Suprapubic skin (tissue), 4 donors: ENCODE data around the gene RHCG. TPM values are rescaled to one million over a fixed set of nuclear protein-coding genes. Genes with fewer than 3 reads are reported as not detected.

Experiments
- DNase-seq, 2 donors: peaks; one replicate each; pipeline ENCODE4 v3.0.0-alpha.2; 2019; ENCODE audit warnings: low spot score in 2 of 2
- H3K27ac ChIP-seq: fragments of 200-600 bp; sonication (generic); one replicate; pipeline ENCODE4 v1.5.1; 2019
- H3K27me3 ChIP-seq: fragments of 200-600 bp; sonication (generic); one replicate; pipeline ENCODE4 v1.5.1; 2019
- H3K36me3 ChIP-seq: fragments of 200-600 bp; sonication (generic); one replicate; pipeline ENCODE4 v1.5.1; 2019
- H3K4me1 ChIP-seq: fragments of 200-600 bp; sonication (generic); one replicate; pipeline ENCODE4 v1.5.1; 2019
- H3K4me3 ChIP-seq: fragments of 200-600 bp; sonication (generic); one replicate; pipeline ENCODE4 v1.5.1; 2019; ENCODE audit warnings: mild to moderate bottlenecking
- H3K9me3 ChIP-seq: fragments of 200-600 bp; sonication (generic); one replicate; pipeline ENCODE4 v1.5.1; 2019
- CTCF ChIP-seq, 2 donors: fragments of 200-600 bp in 1 of 2; fragments of 450-650 bp in 1 of 2; sonication (generic) in 1 of 2; IDR thresholded peaks; one replicate each; pipeline ENCODE4 v1.5.1; 2016 to 2019; ENCODE audit warnings: antibody characterized with exemption in 2 of 2, mild to moderate bottlenecking in 1 of 2, moderate library complexity in 1 of 2
- EP300 ChIP-seq: sonication (generic); formaldehyde crosslinking; IDR thresholded peaks from one replicate; pipeline ENCODE4 v1.6.1; 2017; ENCODE audit warnings: antibody characterized with exemption
- POLR2A ChIP-seq, 2 donors: fragments of 450-650 bp; IDR thresholded peaks; one replicate each; pipeline ENCODE4 v1.6.1; 2017; ENCODE audit warnings: antibody characterized with exemption in 2 of 2, mild to moderate bottlenecking in 2 of 2, moderate library complexity in 2 of 2
- POLR2AphosphoS5 ChIP-seq, 3 donors: sonication (generic); formaldehyde crosslinking; IDR thresholded peaks; one replicate each; pipeline ENCODE4 v1.6.1; 2017; ENCODE audit warnings: antibody characterized with exemption in 3 of 3
- WGBS: methylation state at CpG from one replicate; pipeline ENCODE4 v1.1.5; 2018; 5-methylcytosine and 5-hydroxymethylcytosine counted together
- total RNA-seq, 4 donors: library from RNA; depleted of rRNA; stranded (reverse); fragments of >200 nt; gene quantifications; one replicate each; pipeline ENCODE4 v1.1.0, GENCODE V29; 2016

Gene RHCG
- total RNA-seq, 4 donors from 2014 or later: 18.6 to 24.2 (median 20.8) TPM

GRCh38 chr15:89502867-89503595 is 6.6 kb upstream of the RHCG start:
- Histone ChIP-seq H3K4me3 (no peak overlapping the region), H3K27ac (no peak overlapping the region), H3K27me3 (peaks cover 28% of the 10 kb centered on the region), H3K9me3 (no peaks in the 10 kb centered on the region), H3K36me3 (no peaks in the 10 kb centered on the region), H3K4me1 (peaks cover 6% of the 10 kb centered on the region)
- no peak for TF ChIP-seq CTCF (IDR thresholded peaks at IDR 0.05)
- no peak for TF ChIP-seq POLR2AphosphoS5 (IDR thresholded peaks at IDR 0.05)
- no peak for TF ChIP-seq POLR2A (IDR thresholded peaks at IDR 0.05)
- TF ChIP-seq EP300: no peak
- DNase-seq: peak in 1 of 2 donors; percentile 74
- 43% methylated on average over 6 of the region's 7 CpGs for WGBS

- WGBS: 89% methylated on average over 5 of the region's 5 CpGs
- Histone ChIP-seq H3K4me1 (peaks cover 7% of the 10 kb centered on the region), H3K36me3 (no peaks in the 10 kb centered on the region), H3K9me3 (no peaks in the 10 kb centered on the region), H3K27ac (no peak overlapping the region), H3K27me3 (peaks cover 31% of the 10 kb centered on the region), H3K4me3 (no peak overlapping the region)
- DNase-seq: peak in 1 of 2 donors; percentile 15
- no peak for TF ChIP-seq POLR2A (IDR thresholded peaks at IDR 0.05)
- TF ChIP-seq EP300: no peak
- TF ChIP-seq POLR2AphosphoS5 (IDR thresholded peaks at IDR 0.05): no peak
- TF ChIP-seq CTCF (IDR thresholded peaks at IDR 0.05): no peak
These were observed 5.3 kb upstream of the RHCG start for GRCh38 chr15:89501646-89502045.

GRCh38 chr15:89500397-89501270 is 4.3 kb upstream of the RHCG start:
- no peak overlapping the region for H3K27ac ChIP-seq

GRCh38 chr15:89499156-89499555 is 2.8 kb upstream of the RHCG start:
- no peak overlapping the region for H3K27ac ChIP-seq
- 88% methylated on average over 7 of the region's 8 CpGs for WGBS
- H3K9me3 ChIP-seq: no peaks in the 10 kb centered on the region
- no peak overlapping the region for H3K4me3 ChIP-seq
- TF ChIP-seq EP300: no peak
- no peak for TF ChIP-seq CTCF (IDR thresholded peaks at IDR 0.05)
- TF ChIP-seq POLR2A (IDR thresholded peaks at IDR 0.05): no peak
- TF ChIP-seq POLR2AphosphoS5 (IDR thresholded peaks at IDR 0.05): no peak
- peaks cover 16% of the 10 kb centered on the region for H3K4me1 ChIP-seq
- H3K36me3 ChIP-seq: no peaks in the 10 kb centered on the region
- H3K27me3 ChIP-seq: peaks cover 56% of the 10 kb centered on the region
- DNase-seq: peak; percentile 51 to 77

More at GRCh38 chr15:89500397-89501270, 4.3 kb upstream of the RHCG start:
- TF ChIP-seq POLR2A (IDR thresholded peaks at IDR 0.05) (no peak), POLR2AphosphoS5 (IDR thresholded peaks at IDR 0.05) (no peak), CTCF (IDR thresholded peaks at IDR 0.05) (no peak), EP300 (no peak)
- H3K27me3 ChIP-seq: peaks cover 41% of the 10 kb centered on the region
- no peaks in the 10 kb centered on the region for H3K36me3 ChIP-seq
- no peak overlapping the region for H3K4me3 ChIP-seq
- peak in 1 of 2 donors; percentile 47 for DNase-seq
- 84% methylated on average over 10 of the region's 10 CpGs for WGBS
- H3K4me1 ChIP-seq: peaks cover 16% of the 10 kb centered on the region
- H3K9me3 ChIP-seq: no peaks in the 10 kb centered on the region

GRCh38 chr15:89498574-89498906 is 2.2 kb upstream of the RHCG start:
- peaks cover 62% of the 10 kb centered on the region for H3K27me3 ChIP-seq

More at GRCh38 chr15:89498574-89498906, 2.2 kb upstream of the RHCG start:
- Histone ChIP-seq H3K4me1 (peaks cover 16% of the 10 kb centered on the region), H3K36me3 (no peaks in the 10 kb centered on the region), H3K4me3 (no peak overlapping the region), H3K27ac (no peak overlapping the region), H3K9me3 (no peaks in the 10 kb centered on the region)
- 84% methylated on average over 2 of the region's 2 CpGs for WGBS
- no peak for DNase-seq
- TF ChIP-seq POLR2AphosphoS5 (IDR thresholded peaks at IDR 0.05) (no peak), POLR2A (IDR thresholded peaks at IDR 0.05) (no peak), CTCF (IDR thresholded peaks at IDR 0.05) (no peak), EP300 (no peak)
